GM12878 (cell line): Measurements from ENCODE around the gene TRIM13.

ENCODE experiments used
- POLR2AphosphoS5 ChIP-seq: IDR thresholded peaks from 2 replicates; pipeline ENCODE4 v1.6.1; 2011; ENCODE audit warnings: mild to moderate bottlenecking, low read length, inconsistent platforms
- TF ChIP-seq, protein P1 (sequence below): IDR thresholded peaks from 2 replicates; pipeline ENCODE4 v1.6.1; 2011; ENCODE audit warnings: low read depth, low read length, improper control_type of control experiment, borderline replicate concordance

DNA sequence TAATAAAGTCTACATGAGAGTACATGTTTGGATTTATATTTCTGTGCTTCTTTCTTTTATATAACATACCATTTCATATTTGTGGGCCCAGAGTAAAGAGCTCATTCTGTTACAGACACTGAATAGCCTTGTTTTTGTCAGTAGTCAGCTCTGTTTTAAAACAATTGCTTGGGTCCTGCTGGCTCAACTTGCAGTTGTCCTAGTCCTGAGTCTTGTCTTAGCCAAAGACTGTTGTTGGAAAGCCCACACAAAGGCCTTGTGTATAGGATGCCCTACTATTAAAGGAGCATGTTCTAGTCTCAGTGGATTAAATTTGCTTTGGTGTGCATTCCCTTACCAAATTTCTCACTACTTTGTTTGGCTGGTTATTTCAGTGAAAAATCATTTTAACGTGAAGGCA lies 14.6 kb downstream of the TRIM13 start:
- TF ChIP-seq, protein P1, sequence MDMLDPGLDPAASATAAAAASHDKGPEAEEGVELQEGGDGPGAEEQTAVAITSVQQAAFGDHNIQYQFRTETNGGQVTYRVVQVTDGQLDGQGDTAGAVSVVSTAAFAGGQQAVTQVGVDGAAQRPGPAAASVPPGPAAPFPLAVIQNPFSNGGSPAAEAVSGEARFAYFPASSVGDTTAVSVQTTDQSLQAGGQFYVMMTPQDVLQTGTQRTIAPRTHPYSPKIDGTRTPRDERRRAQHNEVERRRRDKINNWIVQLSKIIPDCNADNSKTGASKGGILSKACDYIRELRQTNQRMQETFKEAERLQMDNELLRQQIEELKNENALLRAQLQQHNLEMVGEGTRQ, result no peak
- no peak for TF ChIP-seq POLR2AphosphoS5
